Gastroesophageal sphincter (tissue), 4 donors: ENCODE measurements around the gene TSC22D3. TPM values are rescaled to one million over a fixed set of nuclear protein-coding genes. Genes with fewer than 3 reads are reported as not detected.
A peak's percentile ranks its signal among the peaks of the same experiment; 100 is the strongest.

Experiments
- ATAC-seq: fragments of 150-250 bp; one replicate; pipeline ENCODE4 v1.9.1; 2016; ENCODE audit warnings: mild to moderate bottlenecking, moderate library complexity
- H3K27ac ChIP-seq, 4 donors: fragments of 200-600 bp; sonication (generic) in 3 of 4; 1 replicate in 3 of 4; 2 replicates in 1 of 4; pipeline ENCODE4 v1.5.1; 2016 to 2019
- H3K27me3 ChIP-seq: fragments of 200-600 bp; sonication (generic); one replicate; pipeline ENCODE4 v1.5.1; 2019
- H3K36me3 ChIP-seq, 2 donors: fragments of 200-600 bp; sonication (generic); one replicate each; pipeline ENCODE4 v1.5.1; 2019; ENCODE audit warnings: control low read depth in 1 of 2
- H3K4me1 ChIP-seq, 3 donors: fragments of 200-600 bp; sonication (generic); 1 replicate in 2 of 3; 2 replicates in 1 of 3; pipeline ENCODE4 v1.5.1; 2016 to 2019; ENCODE audit warnings: control low read depth in 2 of 3
- H3K4me3 ChIP-seq, 2 donors: fragments of 200-600 bp; sonication (generic); one replicate each; pipeline ENCODE4 v1.5.1; 2019; ENCODE audit warnings: mild to moderate bottlenecking in 1 of 2, moderate library complexity in 1 of 2
- H3K9me3 ChIP-seq, 3 donors: fragments of 200-600 bp; sonication (generic); one replicate each; pipeline ENCODE4 v1.5.1; 2017 to 2019; ENCODE audit warnings: control low read depth in 2 of 3
- CTCF ChIP-seq, 4 experiments: fragments of 200-600 bp in 2 of 4; fragments of 450-650 bp in 2 of 4; sonication (generic) in 1 of 4; IDR thresholded peaks; one replicate each; pipeline ENCODE4 v1.5.1; 2017 to 2019; ENCODE audit warnings: antibody characterized with exemption in 4 of 4, mild to moderate bottlenecking in 2 of 4, moderate library complexity in 2 of 4
- EP300 ChIP-seq: sonication (generic); formaldehyde crosslinking; IDR thresholded peaks from one replicate; pipeline ENCODE4 v1.6.1; 2017; ENCODE audit warnings: antibody characterized with exemption, mild to moderate bottlenecking
- POLR2A ChIP-seq, 2 donors: fragments of 450-650 bp; IDR thresholded peaks; one replicate each; pipeline ENCODE4 v1.6.1; 2017; ENCODE audit warnings: antibody characterized with exemption in 2 of 2, mild to moderate bottlenecking in 2 of 2, moderate library complexity in 1 of 2
- POLR2AphosphoS5 ChIP-seq: sonication (generic); formaldehyde crosslinking; IDR thresholded peaks from one replicate; pipeline ENCODE4 v1.6.1; 2017; ENCODE audit warnings: antibody characterized with exemption
- WGBS, 2 donors: methylation state at CpG; one replicate each; pipeline ENCODE4 v1.1.5; 2018; ENCODE audit warnings: low coverage in 1 of 2; 5-methylcytosine and 5-hydroxymethylcytosine counted together
- total RNA-seq, 4 donors: library from RNA; depleted of rRNA; stranded (reverse); fragments of >200 nt; gene quantifications; one replicate each; pipeline ENCODE4 v1.1.0, GENCODE V29; 2016

The TSC22D3 gene
- total RNA-seq, 4 donors from 2014 or later = 561 to 849 (median 691) TPM

GRCh38 chrX:107741404-107741790 is 34.2 kb downstream of the TSC22D3 start:
- no peaks in the 10 kb centered on the region for H3K9me3 ChIP-seq
- H3K27ac ChIP-seq = peak overlapping the region; percentile 87 to 94 (median 90)
- TF ChIP-seq CTCF (IDR thresholded peaks at IDR 0.05) (no peak), POLR2AphosphoS5 (no peak), EP300 (no peak), POLR2A (IDR thresholded peaks at IDR 0.05) (no peak)
- H3K36me3 ChIP-seq = no peaks in the 10 kb centered on the region
- ATAC-seq = no peak
- H3K27me3 ChIP-seq = no peaks in the 10 kb centered on the region
- H3K4me3 ChIP-seq = peak overlapping the region in 1 of 2 donors; percentile 20
- WGBS, 2 donors = 10% methylated on average over 2 of the region's 7 CpGs; no CpG with 5 or more reads in 1 of the 2 donors
- H3K4me1 ChIP-seq = peaks cover 17 to 89% (median 30%) of the 10 kb centered on the region in 3 donors

- TF ChIP-seq CTCF (IDR thresholded peaks at IDR 0.05) = no peak
- TF ChIP-seq POLR2A (IDR thresholded peaks at IDR 0.05) = no peak
- no peak for TF ChIP-seq EP300
- no peak for TF ChIP-seq POLR2AphosphoS5
- no peak overlapping the region for H3K4me3 ChIP-seq
- WGBS, 2 donors = no CpG with 5 or more reads among the region's 3 CpGs
- no peaks in the 10 kb centered on the region for H3K27me3 ChIP-seq
- no peaks in the 10 kb centered on the region for H3K36me3 ChIP-seq
- H3K4me1 ChIP-seq = peaks cover 14 to 85% (median 30%) of the 10 kb centered on the region in 3 donors
- no peak for ATAC-seq
- H3K27ac ChIP-seq = peak overlapping the region in 3 of 4 donors; percentile 31 to 87 (median 48)
- no peaks in the 10 kb centered on the region for H3K9me3 ChIP-seq
Measured at GRCh38 chrX:107739541-107739940, 36.0 kb downstream of the TSC22D3 start.

- TF ChIP-seq POLR2AphosphoS5 = no peak
- TF ChIP-seq POLR2A (IDR thresholded peaks at IDR 0.05) = no peak
- TF ChIP-seq CTCF (IDR thresholded peaks at IDR 0.05) = no peak
- H3K9me3 ChIP-seq = no peaks in the 10 kb centered on the region
- no peak overlapping the region for H3K4me3 ChIP-seq
- 45% methylated on average over 3 of the region's 8 CpGs; no CpG with 5 or more reads in 1 of the 2 donors for WGBS, 2 donors
- H3K27me3 ChIP-seq = no peaks in the 10 kb centered on the region
- ATAC-seq = no peak
- no peaks in the 10 kb centered on the region for H3K36me3 ChIP-seq
- peaks cover 14 to 85% (median 28%) of the 10 kb centered on the region in 3 donors for H3K4me1 ChIP-seq
- peak overlapping the region in 3 of 4 donors; percentile 48 to 87 (median 57) for H3K27ac ChIP-seq
Measured at GRCh38 chrX:107738768-107739167, 36.8 kb downstream of the TSC22D3 start.

- no peak for ATAC-seq
- Histone ChIP-seq H3K4me3 (no peak overlapping the region), H3K36me3 (no peaks in the 10 kb centered on the region), H3K27me3 (no peaks in the 10 kb centered on the region), H3K4me1 (peaks cover 10 to 85% (median 23%) of the 10 kb centered on the region in 3 donors), H3K9me3 (no peaks in the 10 kb centered on the region), H3K27ac (peak overlapping the region in 3 of 4 donors; percentile 48 to 87 (median 57))
- TF ChIP-seq CTCF (IDR thresholded peaks at IDR 0.05) (no peak), POLR2AphosphoS5 (no peak), EP300 (no peak), POLR2A (IDR thresholded peaks at IDR 0.05) (no peak)
- no CpG with 5 or more reads among the region's 5 CpGs for WGBS, 2 donors
Measured at GRCh38 chrX:107738272-107738671, 37.3 kb downstream of the TSC22D3 start.

- 0 to 64% methylated on average over 1 to 5 of the region's 8 CpGs for WGBS, 2 donors
- H3K27me3 ChIP-seq = no peaks in the 10 kb centered on the region
- TF ChIP-seq EP300 = no peak
- no peak for TF ChIP-seq POLR2A (IDR thresholded peaks at IDR 0.05)
- no peak for TF ChIP-seq CTCF (IDR thresholded peaks at IDR 0.05)
- no peak for TF ChIP-seq POLR2AphosphoS5
Measured at GRCh38 chrX:107736781-107737531, 38.6 kb downstream of the TSC22D3 start.

More at GRCh38 chrX:107736781-107737531, 38.6 kb downstream of the TSC22D3 start:
- H3K4me3 ChIP-seq = no peak overlapping the region
- peak overlapping the region in 3 of 4 donors; percentile 48 to 87 (median 57) for H3K27ac ChIP-seq
- no peak for ATAC-seq
- H3K36me3 ChIP-seq = no peaks in the 10 kb centered on the region
- no peaks in the 10 kb centered on the region for H3K9me3 ChIP-seq
- peaks cover 8 to 87% (median 14%) of the 10 kb centered on the region in 3 donors for H3K4me1 ChIP-seq
